HG03139 (cell line): ENCODE measurements around the gene ETNPPL.

Experiments
- ATAC-seq: cut with Tn5 transposase; IDR thresholded peaks from one replicate; pipeline ENCODE4 v1.9.1; 2021; ENCODE audit not compliant: unreplicated experiment

The ETNPPL gene

DNA sequence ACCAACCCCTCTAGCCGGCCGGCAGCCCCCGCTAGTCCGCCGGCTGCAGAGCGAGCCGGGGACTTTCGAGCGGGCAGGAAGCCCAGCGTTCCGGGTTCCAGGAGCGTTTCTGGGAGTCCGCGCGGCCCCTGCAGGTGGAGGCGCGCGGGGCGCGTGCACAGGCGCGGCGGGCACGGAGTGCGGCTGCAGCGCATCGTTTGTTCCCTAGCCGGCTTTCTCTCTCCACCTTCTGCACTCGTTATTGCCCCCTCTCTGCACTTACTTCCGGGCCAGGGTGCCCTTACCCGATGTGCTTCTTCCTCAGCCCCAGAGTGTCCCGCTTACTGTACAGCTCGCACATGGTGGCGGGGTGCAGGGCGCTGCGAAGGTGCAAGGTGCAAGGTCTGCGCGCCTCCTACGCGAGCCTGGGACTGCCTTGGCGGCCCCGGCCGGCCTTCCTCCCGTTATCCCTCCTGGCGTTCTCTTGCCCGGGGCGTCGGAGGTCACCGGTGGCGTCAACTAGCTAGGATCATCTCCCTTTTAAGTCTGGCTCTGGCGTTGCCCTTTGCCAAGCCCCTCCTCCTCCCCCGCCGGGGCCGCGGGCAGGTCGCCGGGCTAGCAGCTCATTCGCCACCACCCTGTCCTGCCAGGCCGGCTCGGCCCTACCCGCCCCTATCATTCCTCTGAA lies at the start of gene ETNPPL:
Gene ETNPPL (minus strand): TSS at position 495 of the 667 bp plus-strand sequence. CDS start 155 bp downstream, at position 340.
- peak; percentile 50 for ATAC-seq

DNA sequence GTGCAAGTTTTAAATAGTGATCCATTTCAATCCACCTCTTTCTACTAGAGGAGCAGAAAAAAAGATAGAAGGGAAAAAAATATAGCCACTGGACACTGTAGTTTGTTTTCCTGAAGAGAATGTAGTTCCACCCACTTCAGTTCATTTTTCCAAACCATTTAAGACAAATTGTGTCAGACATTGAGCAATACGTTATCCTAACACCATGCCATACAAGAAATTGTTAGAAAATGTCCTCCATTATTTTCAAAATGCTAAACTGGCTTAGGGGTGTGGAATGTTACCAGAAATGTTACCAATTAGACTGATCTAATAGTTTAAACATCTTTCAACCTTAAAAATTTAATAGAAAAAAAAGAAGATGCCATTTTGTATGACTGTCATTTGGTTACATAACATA lies 48.6 kb upstream of the ETNPPL start:
- ATAC-seq = no peak

DNA sequence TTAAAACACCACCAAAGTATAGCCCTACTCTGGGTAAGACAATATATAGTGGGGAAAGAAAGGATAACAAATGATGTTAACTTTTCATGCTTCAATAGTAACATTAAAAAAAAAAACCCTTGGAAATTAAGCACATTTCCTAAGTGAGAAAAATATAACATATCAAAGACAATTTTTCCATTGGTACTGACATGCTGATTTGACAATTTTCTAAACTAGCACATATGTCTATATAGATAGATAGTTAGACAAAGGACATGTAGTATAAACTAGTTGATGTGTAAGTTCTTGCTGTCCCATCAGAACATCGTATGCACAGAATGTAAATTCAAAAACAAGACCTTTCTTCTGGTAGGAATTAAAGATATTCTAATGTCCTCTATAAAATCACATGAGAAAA lies 47.2 kb upstream of the ETNPPL start:
- ATAC-seq = no peak

DNA sequence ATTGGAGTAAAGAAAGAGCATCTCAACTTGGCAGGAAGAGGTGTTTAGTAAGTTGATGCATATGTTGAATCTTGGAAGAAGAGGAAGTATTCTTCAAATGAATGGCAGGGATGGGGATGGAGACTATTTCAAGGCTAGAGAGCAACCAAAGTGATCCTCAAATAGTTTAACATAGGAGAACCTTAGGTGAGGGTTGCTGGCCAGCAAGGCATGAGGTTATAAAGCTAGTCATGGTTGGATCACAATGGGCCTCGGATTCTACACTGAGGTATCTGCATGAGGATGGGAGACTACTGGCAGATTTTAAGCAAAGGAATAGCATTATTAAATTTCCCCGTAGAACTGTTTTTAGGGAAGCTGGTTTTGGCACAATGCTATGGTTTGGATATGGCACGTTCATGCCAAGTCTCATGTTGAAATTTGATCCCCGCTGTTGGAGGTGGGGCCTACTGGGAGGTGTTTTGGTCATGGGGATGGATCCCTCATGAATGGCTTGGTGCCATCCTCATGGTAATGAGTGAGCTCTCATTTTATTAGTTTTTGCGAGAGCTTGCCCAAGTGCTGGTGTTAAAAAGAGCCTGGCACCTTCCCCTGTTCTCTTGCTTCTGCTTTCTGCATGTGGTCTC lies 41.9 kb upstream of the ETNPPL start:
- no peak for ATAC-seq

DNA sequence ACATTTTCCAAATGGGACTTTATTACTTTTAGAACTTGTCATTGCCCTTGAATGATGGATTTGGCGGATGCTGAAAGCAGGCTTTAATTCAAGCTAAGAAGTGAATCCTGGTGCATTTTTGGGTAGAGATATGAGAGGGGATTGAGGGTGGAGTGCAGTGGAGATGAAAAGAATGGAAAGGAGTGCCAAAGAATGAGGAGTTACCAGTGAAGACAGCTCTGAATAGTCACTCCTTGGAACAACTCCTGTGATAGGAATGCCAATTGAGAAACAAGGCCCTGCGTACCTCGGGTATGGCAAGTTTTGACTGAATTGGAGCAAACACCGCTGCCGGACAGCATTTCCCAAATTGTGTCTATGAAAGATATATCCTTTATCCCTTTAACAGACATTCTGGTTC lies 36.5 kb upstream of the ETNPPL start:
- no peak for ATAC-seq

DNA sequence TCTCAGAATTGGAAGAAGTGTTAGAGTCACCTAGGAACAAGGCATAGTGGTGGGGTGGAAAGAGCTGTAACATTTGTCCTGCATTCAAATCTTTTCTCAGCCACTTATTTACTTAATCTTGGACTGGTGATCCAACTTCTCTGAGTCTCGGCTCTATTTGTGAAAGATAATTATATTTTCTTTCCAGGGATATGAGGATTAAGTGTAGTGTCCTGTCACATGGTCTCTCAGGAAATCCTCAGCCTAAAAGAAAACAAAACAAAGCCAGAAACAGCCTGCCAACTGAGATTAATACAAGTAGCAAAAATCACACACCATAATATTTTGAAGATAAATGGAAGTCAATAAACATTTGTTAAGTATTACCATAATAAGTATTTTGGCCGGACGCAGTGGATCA lies 33.3 kb upstream of the ETNPPL start:
- ATAC-seq = no peak

DNA sequence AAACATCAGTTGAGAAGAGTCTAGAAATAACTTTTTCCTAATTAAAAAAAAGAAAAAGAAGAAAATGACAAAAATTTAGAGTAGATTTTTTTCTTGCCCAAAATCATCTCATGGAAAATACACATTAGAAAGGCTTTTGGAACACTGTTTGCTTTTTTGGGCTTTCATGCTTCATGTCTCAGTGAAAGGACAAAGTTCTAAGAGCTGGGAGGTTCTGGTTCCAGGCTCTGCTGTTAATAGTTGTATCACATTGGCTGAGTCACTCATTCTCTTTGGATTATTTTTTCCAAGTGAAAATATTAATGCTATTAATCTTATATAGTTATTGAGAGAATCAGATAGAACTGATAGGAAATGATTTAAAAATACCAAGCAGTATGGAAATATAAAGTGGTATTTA lies 32.9 kb upstream of the ETNPPL start:
- no peak for ATAC-seq

DNA sequence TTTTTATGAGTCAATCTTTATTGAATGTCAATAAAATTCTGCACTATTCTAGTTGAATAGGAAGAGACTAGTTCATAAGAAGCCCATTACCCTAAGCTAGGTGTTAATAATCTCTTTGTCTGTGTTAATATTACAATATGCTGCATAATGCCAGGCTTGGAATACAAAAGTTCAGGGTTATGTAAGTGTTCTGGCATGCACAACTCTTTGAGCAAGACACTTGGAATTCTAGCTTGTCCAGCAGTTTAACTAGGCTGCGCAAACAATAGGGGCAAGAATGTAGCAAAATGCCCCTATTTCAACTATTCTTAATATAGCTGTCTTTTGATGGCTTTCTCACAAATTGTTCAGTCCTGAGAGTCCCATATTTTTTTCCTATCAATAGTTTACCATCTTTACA lies 31.3 kb upstream of the ETNPPL start:
- no peak for ATAC-seq

DNA sequence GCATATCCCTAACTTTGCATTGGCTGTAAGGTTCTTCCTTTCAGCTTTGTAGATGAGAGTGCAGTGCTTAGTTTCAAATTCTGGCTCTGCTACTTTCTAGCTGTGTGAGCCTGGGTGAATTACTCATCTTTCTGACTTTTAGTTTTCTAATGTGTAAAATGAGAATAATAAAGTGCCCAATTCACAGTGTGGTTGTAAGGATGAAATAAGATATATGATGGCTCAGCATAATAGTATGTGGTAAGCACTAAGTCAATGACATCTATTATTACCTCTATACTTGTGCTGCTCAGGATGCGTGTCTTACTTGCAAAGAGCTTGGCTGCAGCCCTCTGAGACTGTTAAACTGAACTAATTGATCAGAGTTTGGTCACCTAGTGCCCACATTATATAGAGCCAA lies 30.6 kb upstream of the ETNPPL start:
- ATAC-seq = no peak

DNA sequence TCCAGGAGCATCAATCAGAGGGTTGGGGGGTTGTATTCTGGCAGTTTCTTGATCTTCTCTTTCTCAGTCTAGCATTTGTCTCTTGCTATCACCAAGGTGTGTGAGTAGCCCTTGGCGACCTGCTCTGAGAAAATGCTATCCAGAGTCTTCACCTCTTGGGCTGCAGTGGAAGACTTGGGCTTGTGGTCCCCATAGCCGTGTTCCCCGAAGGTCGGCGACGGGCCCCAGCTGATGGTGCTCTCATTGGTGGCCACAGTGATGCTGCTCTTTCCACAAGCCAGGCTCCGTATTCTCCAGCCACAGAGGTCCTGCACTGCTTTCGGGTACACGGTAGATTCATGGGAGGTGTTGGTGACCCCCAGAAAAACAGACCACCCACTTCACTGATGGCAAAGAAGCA lies 25.9 kb upstream of the ETNPPL start:
- ATAC-seq = no peak

DNA sequence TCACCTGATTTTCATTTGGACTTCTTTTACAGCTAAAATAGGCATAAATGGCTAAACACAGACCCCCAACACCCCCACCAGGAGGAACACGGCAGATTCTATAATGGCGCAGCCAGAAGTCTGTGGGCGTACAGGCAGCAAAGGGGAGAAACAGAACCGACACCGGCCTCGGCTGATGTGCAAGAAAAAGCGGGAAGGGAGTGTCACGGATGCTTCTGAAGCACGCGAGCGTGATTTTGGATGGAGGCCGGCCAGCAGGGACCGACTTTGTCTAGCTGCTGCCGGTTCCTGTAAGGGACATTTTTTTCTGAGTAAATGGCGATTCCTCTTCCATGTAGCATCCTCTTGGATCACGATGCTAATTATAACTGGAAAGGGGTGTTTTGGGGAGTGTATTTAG lies 24.9 kb upstream of the ETNPPL start:
- ATAC-seq = no peak

DNA sequence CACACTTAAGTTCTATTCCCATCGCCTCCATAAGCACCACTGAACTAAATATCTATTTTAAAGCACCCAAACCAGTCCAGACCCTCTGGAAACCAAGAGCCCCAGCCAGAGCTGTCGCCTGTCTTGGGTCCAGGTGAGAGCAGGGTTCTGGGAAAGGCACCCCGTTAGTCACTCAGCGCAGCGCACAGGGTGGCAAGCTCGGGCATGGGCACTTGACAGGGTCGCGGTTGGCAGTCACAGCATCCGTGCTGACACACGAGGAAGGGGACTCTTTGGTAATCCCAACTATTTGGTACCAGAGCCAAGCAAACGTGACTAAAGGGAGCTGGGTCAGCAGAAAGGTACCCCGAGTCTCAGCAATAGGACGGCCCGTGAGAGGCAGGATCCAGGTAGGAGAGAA lies 24.3 kb upstream of the ETNPPL start:
- no peak for ATAC-seq

DNA sequence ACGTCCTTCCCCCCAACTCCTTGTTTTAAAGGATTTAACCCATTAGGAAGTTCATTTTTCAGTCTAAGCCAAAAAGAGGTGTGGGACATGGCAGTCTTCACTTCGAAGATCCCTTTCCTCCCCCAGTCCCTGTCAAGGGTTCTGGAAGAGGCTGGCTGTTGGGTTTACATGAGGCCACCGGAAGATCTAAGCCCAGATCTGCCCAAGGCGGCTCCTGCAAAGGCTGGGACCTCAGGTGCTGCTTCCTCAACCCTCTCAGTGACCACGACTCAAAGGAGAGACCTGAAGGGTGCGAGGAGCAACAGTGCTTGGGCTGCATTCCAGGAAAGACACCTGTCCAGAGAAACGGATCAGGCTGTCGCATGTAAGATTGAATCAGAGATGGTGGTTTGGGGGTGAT lies 23.5 kb upstream of the ETNPPL start:
- no peak for ATAC-seq

DNA sequence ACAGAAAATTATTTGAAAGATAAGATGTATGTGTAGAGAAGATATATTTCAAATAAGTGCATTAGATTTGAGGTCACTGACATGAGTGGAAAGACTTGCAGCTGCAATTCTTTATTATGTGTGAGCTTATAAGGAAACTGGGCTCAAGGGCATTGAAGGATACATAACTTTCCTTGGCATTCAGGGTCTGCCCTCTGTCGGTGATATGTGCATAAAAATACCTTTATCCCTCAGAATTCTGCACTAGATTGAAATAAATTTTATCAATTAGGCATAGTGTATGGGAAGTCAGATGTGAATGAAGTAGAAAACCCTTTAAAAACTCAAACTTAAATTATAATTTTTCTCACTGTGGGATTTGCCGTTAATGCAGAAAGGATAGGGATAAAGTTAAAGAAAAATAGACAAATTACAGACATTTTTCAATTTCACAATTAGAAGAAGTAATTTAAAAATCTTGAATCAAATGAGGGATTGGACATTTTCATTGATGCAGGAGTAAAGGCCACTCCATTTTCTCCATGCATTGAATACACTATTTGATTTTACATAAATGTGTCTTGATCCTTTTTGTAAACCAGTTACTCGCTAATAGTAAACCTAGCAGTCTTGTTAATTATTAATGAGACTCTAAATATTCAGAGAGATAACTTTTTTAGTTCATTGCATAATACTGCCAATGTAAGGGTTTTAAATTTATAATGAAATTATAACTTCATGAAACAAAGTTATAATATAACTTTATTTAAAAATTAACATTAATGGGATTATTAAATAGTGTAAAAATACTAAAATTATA lies 21.0 kb upstream of the ETNPPL start:
- ATAC-seq = no peak

DNA sequence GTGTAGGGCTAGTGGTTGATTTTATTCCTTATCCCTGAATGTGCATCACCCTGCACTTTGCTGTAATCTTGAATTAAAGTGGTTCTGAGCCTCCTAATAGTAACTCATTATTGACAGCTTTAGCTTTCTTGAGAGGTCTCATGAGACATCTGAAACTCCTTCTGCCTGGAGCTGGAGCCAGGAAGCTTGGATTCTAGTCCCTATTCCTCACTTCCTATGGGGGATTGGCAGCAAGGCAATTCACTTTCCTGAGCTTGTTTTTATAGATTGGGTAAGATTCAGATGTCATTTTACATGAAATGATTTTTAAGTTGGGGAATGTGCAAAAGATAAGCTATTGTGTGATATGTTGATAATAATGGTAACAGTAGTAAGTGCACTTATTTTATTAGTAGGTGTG lies 17.1 kb upstream of the ETNPPL start:
- ATAC-seq = no peak

DNA sequence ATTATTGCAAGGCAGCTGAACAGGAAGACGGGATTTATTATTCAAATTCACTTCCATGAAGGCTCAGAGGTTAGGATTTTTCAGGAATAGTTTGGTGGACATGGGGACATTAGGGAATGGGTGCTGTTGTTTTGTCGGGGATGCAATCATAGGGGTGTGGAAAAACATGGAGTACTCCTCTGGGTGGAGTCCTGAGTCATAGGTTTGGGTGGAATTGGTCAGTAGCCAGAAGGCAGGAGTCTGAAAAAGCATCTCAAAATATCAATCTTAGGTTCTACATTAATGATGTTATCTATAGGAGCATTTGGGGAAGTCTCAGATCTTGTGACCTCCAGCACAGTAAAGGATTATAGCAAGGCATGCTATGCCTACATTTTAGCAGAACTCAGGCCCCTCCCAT lies 14.5 kb upstream of the ETNPPL start:
- no peak for ATAC-seq

DNA sequence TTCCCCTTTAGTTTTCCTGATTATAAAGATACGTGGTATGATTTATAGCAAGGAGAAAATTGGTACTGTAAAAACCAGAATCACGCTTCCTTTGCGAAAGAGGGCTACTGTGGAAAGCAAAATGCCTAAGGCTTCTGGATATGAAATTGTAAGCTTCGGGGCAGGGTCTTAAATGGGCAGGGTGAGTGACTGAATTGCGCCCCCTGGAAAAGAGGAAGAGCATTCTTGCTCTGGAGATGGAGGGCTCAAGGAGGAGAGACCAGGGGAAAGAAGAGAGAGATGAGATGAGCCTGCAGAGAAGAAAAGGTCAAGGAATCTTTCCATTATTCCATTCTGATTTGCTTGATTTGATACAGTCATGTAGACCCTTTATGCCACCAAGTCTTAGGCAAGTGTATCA lies 13.1 kb upstream of the ETNPPL start:
- no peak for ATAC-seq

DNA sequence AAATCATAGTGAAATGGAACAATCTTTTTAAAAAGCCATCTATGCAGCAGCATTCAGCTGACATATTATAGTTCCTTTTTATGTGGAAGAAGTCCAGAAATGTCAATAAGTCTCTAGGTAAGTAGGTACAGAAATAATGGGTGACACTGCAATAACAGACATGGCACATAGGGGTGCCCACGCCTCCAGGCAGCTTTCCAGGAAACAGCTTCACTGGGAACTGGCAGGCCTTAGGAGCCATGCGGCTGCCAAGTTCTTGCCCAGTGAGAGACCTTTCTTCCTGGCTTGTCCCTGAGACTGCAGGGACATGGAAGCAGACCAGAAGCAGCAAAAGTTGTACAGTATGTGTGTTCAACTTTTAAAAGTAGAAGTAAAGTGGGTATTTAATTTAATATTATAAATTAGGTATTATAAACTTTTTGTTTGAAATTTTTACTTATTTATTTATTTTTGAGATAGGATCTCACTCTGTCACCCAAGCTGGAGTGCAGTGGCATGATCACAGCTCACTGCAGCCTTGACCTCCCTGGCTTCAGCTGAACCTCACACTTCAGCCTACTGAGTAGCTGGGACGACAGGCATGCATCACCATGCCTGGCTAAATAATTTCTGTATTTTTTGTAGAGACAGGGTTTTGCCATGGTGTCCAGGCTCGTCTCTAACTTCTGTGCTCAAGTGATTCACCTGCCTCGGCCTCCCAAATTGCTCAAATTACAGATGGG lies 12.1 kb upstream of the ETNPPL start:
- ATAC-seq = no peak

DNA sequence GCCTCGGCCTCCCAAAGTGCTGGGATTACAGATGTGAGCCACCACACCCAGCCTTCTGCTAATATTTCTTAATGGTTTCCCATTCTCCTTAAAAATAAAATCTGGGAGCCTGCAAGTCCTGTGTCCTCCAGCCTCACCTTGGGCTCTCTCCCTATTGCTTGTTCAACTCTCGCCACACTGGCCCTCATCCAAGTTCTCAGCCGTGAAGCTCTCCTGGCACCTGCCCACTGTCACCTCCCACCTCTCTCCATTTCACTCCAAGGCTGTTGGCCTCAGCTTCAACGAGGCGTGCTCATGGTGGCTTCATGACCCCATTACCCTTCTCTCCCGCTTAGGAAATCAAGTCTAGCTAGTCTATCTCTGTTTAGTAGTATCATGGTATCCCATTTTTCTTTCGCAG lies 9.5 kb upstream of the ETNPPL start:
- no peak for ATAC-seq

DNA sequence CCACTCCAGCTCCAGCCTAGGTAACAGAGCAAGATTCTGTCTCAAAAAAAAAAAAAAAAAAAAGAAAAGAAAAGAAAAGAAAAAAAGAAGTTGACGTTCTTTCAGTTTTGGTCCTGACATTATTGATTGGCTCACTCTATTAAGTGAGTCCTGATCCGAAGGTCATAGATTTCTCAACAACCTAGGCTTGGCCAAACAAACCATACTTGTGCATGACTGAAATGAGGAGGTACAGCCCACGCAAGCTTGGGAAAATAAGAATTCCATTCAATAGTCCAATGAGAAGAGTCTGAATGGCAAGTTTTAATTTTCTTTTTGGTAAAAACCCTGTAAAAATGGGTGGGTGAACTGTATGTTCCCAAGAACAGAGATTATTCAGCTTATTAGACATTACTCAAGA lies 3.2 kb upstream of the ETNPPL start:
- ATAC-seq = no peak

DNA sequence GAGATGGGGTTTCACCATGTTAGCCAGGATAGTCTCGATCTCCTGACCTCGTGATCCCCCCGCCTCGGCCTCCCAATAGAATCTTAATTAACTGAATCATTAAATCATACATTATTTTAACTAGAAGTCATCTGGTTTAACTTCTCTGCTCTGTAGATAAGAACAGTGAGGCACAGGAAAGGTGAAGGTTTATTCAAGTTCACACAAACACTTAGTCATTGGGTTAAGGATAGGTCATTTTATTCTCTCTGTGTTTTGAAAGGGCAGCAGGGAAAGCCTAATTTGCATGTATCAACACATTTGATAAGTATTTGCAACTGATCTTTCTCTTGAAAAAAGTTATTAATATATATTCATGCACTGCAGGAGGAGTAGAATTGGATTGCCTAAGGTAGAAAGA lies 1.1 kb upstream of the ETNPPL start:
- no peak for ATAC-seq

DNA sequence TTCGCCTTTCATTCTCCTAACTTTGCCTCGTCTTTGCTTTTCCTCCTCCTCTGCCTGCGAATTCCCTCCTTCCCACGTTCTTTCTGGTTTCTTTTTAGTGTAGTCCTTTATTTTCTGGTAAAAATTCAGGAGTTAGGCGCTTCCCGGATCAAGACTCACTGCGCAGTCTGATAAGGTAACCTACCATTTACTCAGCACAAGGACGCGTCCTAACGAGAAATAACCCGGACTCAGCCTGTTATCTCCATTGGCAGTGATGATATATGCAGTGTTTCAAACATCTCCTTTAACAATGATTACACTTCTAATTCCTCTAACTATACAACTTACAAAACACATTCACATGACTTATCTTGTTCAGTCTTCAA lies 357 bp upstream of the ETNPPL start:
- ATAC-seq = no peak
